ENCODE data around the gene KRT7. TPM values are rescaled to one million over a fixed set of nuclear protein-coding genes. Genes with fewer than 3 reads are reported as not detected.

Gene KRT7
- polyA plus RNA-seq, 1 experiment, result 4.6 TPM

GRCh38 chr12:52213564-52214420 lies 19.3 kb upstream of the KRT7 start:
- no peak overlapping the region for H3K4me3 ChIP-seq (ENCODE audit: low read depth, low read length)
- H3K9me3 ChIP-seq (ENCODE audit: control insufficient read depth, insufficient read depth, low read length), result no peaks in the 10 kb centered on the region
- H3K27ac ChIP-seq (ENCODE audit: low read depth, low read length), result no peak overlapping the region
- H3K27me3 ChIP-seq (ENCODE audit: control insufficient read depth, insufficient read depth, low read length), result no peaks in the 10 kb centered on the region
- ChIA-PET POLR2A (interaction anchor here (0.6 to 1.0 kb wide), 2 partner anchors 22 to 123 kb away, joined by 4 to 7 read pairs; partner anchors contain the start of gene KRT80), CTCF (interaction anchor here (0.6 to 6.5 kb wide), 22 partner anchors 8 to 666 kb away, joined by 3 to 50 read pairs (median 4); partner anchors contain the start of gene KRT80)
- peak; percentile 99 for TF ChIP-seq CTCF (IDR thresholded peaks at IDR 0.05; ENCODE audit: low read depth, low read length)
- DNase-seq (ENCODE audit: low read depth, low spot score), result peak; percentile 61

GRCh38 chr12:52214421-52214802 lies 18.6 kb upstream of the KRT7 start:
- ChIA-PET POLR2A (no interaction called here), CTCF (interaction anchor here (0.9 to 6.5 kb wide), 9 partner anchors 9 to 95 kb away, joined by 3 to 50 read pairs (median 3); no protein-coding TSS in a partner anchor)
- Histone ChIP-seq H3K27me3 (ENCODE audit: control insufficient read depth, insufficient read depth, low read length) (no peaks in the 10 kb centered on the region), H3K9me3 (ENCODE audit: control insufficient read depth, insufficient read depth, low read length) (no peaks in the 10 kb centered on the region), H3K27ac (ENCODE audit: low read depth, low read length) (no peak overlapping the region), H3K4me3 (ENCODE audit: low read depth, low read length) (no peak overlapping the region)
- no peak for DNase-seq (ENCODE audit: low read depth, low spot score)
- no peak for TF ChIP-seq CTCF (IDR thresholded peaks at IDR 0.05; ENCODE audit: low read depth, low read length)

- Histone ChIP-seq H3K27ac (ENCODE audit: low read depth, low read length) (no peak overlapping the region), H3K9me3 (ENCODE audit: control insufficient read depth, insufficient read depth, low read length) (no peaks in the 10 kb centered on the region), H3K4me3 (ENCODE audit: low read depth, low read length) (no peak overlapping the region), H3K27me3 (ENCODE audit: control insufficient read depth, insufficient read depth, low read length) (no peaks in the 10 kb centered on the region)
- POLR2A ChIA-PET, result interaction anchor here (0.8 kb wide), 1 partner anchor 23 kb away, joined by 3 read pairs; the partner anchor contains the start of gene KRT80
- no peak for DNase-seq (ENCODE audit: low read depth, low spot score)
- CTCF ChIA-PET, result interaction anchor here (0.6 to 6.5 kb wide), 8 partner anchors 10 to 655 kb away, joined by 3 to 50 read pairs (median 4); no protein-coding TSS in a partner anchor
- no peak for TF ChIP-seq CTCF (IDR thresholded peaks at IDR 0.05; ENCODE audit: low read depth, low read length)
Measured at GRCh38 chr12:52215587-52216031, 17.4 kb upstream of the KRT7 start.

GRCh38 chr12:52216100-52216499 lies 16.9 kb upstream of the KRT7 start:
- Histone ChIP-seq H3K9me3 (ENCODE audit: control insufficient read depth, insufficient read depth, low read length) (no peaks in the 10 kb centered on the region), H3K27ac (ENCODE audit: low read depth, low read length) (no peak overlapping the region), H3K27me3 (ENCODE audit: control insufficient read depth, insufficient read depth, low read length) (no peaks in the 10 kb centered on the region), H3K4me3 (ENCODE audit: low read depth, low read length) (no peak overlapping the region)
- no peak for DNase-seq (ENCODE audit: low read depth, low spot score)
- ChIA-PET POLR2A (interaction anchor here (0.6 kb wide), 1 partner anchor 682 kb away, joined by 3 read pairs; no protein-coding TSS in a partner anchor), CTCF (interaction anchor here (0.6 to 6.5 kb wide), 6 partner anchors 41 to 654 kb away, joined by 3 to 50 read pairs (median 4); no protein-coding TSS in a partner anchor)
- no peak for TF ChIP-seq CTCF (IDR thresholded peaks at IDR 0.05; ENCODE audit: low read depth, low read length)
